Activated CD4-positive, CD25-positive, alpha-beta regulatory T cell treated with anti-CD3 and anti-CD28 coated beads, Interleukin-2, amount 50 U/mL, for 16 hours (primary cell): ENCODE results near the gene DNAH1.

Experiments used
- DNase-seq: peaks from one replicate; pipeline ENCODE4 v3.0.0-alpha.2; 2020; ENCODE audit warnings: low read depth, low spot score

DNAH1 gene

GRCh38 chr3:52444860-52445793 is 129.0 kb downstream of the DNAH1 start, which contains the start of gene SEMA3G:
Gene SEMA3G (minus strand): TSS chr3:52445103. CDS start chr3:52445027, 76 bp downstream.
- DNase-seq, result peak; percentile 57

- DNase-seq, result no peak
Observed at GRCh38 chr3:52446042-52446441, 129.9 kb downstream of the DNAH1 start.

GRCh38 chr3:52446631-52447511 is 130.8 kb downstream of the DNAH1 start:
- DNase-seq, result peak; percentile 38

GRCh38 chr3:52447512-52448355 is 131.6 kb downstream of the DNAH1 start:
- DNase-seq, result no peak
